Esophagus squamous epithelium (tissue), 4 donors: ENCODE results near the gene FALEC.
A peak's percentile ranks its signal among the peaks of the same experiment; 100 is the strongest.

ENCODE experiments used
- CTCF ChIP-seq, 6 experiments: fragments of 450-650 bp in 4 of 6; fragments of 200-600 bp in 2 of 6; sonication (generic) in 2 of 6; IDR thresholded peaks; one replicate each; pipeline ENCODE4 v1.5.1; 2016 to 2019; ENCODE audit warnings: antibody characterized with exemption in 6 of 6, mild to moderate bottlenecking in 4 of 6, moderate library complexity in 4 of 6
- POLR2A ChIP-seq, 4 donors: fragments of 450-650 bp; IDR thresholded peaks; one replicate each; pipeline ENCODE4 v1.6.1; 2017; ENCODE audit warnings: antibody characterized with exemption in 4 of 4, mild to moderate bottlenecking in 4 of 4, moderate library complexity in 3 of 4

GRCh38 chr1:150561254-150561973, 45.9 kb downstream of the FALEC start:
- TF ChIP-seq CTCF (IDR thresholded peaks at IDR 0.05), result peak in 2 of 6 experiments; percentile 3 to 11
- TF ChIP-seq POLR2A (IDR thresholded peaks at IDR 0.05), result peak in 3 of 4 donors; percentile 52 to 90 (median 90)
